ENCODE data around the gene CDHR4.

GRCh38 chr3:49804141-49805041, 4.7 kb upstream of the CDHR4 start:
- no peak for TF ChIP-seq GATA2 (IDR thresholded peaks at IDR 0.05; ENCODE audit: low read depth, low read length)
- no peak for TF ChIP-seq GATA3 (IDR thresholded peaks at IDR 0.05; ENCODE audit: low read depth, low read length)

All from SH-SY5Y (cell line).